Activated gamma-delta T cell (primary cell): ENCODE measurements around the gene RNF212.

ENCODE experiments used
- DNase-seq: peaks from one replicate; lab custom pipeline; 2025; lab: John Stamatoyannopoulos, UW

The RNF212 gene

DNA sequence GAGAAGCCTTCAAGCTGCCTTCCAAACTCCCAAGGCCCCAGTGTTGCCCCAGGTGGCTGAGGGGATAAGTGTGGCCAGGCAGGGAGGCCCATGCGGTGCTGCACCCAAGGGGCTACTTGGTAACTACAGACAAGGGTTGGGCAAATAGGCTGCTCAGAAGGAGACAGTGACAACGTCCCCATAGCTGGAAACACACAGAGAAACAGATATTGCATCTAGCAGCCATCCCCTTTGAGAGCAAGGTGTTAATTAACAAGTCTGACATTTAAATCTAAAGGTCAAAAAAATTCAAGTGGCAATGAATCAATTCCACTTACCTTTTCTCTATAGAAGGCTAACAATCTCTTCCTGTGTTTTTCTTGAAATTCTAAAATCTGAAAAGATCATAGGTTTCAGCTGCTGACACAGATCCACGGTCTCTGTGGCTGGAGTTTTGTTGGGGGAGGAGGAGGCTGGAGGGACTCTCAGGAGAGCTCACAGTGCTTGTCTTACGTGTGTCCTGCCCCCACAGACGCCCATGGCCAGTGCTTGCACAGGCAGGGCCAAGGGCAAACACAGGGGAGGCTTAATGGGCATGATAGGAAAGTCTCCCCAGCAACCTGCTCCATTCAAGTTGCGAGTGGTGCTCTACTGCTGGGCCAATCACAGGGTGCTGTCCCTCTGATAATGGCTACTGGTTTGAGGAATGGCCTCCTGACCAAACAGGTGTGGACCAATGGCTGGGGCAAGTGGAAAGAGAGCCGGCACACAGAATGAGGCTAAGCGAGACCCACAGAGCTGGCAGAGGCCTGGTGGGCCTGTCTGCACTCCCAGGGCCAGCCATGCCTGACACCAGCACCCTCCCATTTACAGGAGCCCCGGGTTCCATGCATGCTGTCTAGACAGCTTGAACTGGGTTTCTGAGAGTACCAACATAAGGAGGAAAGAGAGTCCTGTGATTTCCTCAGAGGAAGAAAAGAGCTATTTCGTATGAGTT, 22.6 kb downstream of the RNF212 start:
- DNase-seq: no peak

GRCh38 chr4:1090036-1090435, 23.3 kb downstream of the RNF212 start:
- no peak for DNase-seq

DNA sequence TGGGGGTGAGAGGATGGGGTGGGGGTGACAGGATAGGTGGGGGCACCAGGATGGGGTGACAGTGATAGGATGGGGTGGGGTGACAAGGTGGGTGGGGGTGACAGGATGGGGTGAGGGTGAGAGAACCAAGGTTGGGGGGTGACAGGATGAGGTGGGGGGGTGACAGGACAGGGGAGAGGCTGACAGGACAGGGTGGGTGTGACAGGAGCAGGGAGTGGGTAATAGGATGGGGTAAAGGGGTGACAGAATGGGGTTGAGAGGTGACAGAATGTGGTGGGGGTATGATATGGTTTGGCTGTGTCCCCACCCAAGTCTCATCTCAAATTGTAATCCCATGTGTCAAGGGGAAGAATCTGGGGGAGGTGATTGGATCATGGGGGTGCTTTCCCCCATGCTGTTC, 26.0 kb downstream of the RNF212 start:
- no peak for DNase-seq

DNA sequence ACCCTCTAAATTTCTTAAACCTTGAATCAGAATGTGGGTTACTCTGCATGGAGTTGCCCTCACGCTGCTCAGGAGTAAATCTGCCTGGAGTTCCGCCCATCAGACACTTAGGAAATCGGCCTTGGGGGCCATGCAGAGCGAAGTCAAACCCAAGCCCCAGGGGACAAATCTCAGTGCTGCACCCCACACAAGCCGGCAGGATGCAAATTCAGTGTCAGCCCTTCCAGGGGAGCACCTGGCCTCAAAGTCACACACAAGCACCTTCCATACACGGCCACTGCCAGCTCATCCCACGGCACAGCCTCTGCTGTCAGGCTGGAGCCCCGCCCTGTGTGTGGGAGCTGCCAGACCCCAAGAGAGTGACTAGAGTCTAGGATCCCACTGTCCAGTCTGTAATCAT, 27.4 kb downstream of the RNF212 start:
- no peak for DNase-seq

DNA sequence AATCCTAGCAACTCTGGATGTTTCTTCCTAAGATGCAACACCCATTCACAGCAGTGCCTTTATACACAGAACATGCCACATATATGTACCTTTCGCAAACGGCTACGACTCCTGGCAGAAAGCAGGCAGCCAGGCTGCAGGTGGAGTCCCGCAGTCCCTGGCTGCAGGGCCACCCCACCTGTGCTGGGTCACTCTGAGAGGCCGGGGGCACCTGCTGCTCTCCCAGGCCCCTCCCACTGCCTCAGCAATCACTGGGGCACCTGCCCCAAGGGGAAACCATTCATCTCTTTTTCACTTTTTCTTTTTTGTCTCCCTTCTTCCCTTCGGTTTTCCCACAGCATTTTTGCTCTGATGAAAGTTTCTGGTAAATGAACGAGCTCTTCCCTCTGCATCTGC, 28.0 kb downstream of the RNF212 start:
- no peak for DNase-seq

- no peak for DNase-seq
Observed at GRCh38 chr4:1084796-1085403, 28.5 kb downstream of the RNF212 start.

- DNase-seq: no peak
Observed at GRCh38 chr4:1084394-1084793, 29.0 kb downstream of the RNF212 start.

DNA sequence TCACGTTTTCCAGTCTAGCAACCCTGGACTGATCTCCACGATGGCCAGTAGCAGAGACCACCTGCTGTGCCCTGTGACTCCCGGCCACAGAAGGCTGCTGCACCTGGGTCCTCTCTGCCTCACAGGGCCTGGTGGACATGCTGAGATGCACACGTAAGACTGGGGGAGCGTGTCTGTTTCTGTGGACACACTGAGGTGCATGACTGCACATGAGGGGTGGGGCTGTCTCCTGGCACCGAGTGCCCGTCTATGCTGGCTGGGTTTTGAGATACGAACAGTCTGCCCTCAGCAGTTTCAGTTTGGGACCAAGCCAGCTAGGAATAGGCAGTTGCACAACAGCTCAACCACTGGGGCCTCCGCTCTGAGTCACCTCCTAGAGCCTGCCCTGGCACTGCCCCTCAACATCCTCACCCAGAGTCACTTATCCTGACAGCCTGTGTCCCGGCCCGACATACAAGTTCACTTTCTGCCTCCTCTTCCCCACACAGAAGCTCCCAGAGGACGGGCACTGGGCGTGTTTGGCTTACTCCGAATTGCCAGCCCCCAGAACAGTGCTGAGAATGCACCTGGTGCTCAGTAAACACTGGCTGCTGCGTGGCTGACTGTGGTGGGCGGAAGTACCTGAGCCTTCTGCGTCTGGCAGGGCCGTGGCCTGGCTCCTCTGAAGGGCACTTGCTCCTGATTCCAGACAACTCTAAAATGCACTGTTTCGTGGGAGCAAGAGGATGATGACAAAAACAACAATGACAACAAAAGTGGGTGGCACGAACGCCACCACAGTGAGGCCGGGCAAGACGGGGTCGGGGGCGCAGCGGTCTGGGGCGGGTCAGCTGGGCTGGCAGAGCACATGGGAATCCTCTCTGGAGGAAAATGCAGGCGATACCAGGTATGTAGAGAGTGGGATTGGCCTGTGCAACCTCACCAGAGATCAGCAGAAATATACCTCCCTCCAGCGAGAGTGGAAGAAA, 30.9 kb downstream of the RNF212 start:
- DNase-seq: no peak

- DNase-seq: no peak
Observed at GRCh38 chr4:1081689-1082040, 31.7 kb downstream of the RNF212 start.

DNA sequence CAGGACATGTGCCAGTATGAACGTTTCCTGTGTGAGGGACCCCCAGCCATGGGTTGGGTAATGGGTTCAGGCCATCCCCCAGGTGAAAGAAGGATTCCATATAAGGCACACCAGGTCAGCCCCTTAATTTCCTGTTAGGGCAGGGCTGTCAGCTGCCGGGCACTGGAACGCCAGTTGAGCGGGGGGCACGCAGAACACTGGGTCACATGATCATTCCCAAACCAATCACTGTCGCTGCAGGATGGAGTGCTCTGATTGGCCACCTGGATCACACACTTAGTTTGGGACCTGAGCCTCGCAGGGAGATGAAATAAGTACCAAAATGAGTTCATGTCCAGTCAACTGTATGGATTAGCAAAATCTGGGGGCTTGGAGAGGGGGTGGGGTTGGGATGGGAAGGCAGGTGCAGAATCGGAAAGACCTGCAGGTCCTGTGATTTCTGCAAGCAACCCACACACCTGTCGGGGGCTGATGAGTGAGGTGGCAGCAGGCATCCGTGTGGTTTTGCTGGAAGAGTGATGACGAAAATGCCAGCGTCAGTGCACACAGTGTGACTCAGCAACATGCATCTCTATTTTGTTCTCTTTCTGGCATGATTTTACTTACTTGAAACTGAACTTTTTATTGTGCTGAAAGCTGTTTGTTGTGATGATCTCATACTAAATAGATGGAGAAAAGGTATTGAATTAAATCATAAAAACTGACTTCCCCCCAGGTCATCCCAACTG, 32.2 kb downstream of the RNF212 start:
- DNase-seq: no peak

DNA sequence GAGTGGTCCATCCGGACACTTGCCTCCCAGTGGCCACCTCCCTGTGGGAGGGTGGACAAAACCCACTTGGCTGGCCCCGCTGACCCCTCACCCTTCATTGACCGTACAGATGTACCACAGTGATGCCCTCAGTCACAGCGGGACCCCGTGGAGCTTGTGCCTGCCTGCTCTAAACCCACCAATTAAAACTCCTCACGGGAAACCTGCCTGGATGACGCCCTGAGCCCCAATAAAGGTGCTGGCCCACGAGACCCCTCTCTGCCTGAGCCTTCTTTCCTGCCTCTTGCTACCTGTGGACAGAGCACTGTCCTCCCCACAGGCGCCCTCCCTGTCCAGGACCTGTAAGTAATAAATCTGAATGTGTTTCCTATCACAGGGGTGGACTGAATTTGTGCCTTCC, 32.9 kb downstream of the RNF212 start:
- no peak for DNase-seq

GRCh38 chr4:1079711-1080265, 33.6 kb downstream of the RNF212 start:
- DNase-seq: no peak

- DNase-seq: no peak
Observed at GRCh38 chr4:1078490-1078889, 34.9 kb downstream of the RNF212 start.

- no peak for DNase-seq
Observed at GRCh38 chr4:1077711-1078477, 35.5 kb downstream of the RNF212 start.

GRCh38 chr4:1075809-1076699, 37.3 kb downstream of the RNF212 start:
- no peak for DNase-seq

DNA sequence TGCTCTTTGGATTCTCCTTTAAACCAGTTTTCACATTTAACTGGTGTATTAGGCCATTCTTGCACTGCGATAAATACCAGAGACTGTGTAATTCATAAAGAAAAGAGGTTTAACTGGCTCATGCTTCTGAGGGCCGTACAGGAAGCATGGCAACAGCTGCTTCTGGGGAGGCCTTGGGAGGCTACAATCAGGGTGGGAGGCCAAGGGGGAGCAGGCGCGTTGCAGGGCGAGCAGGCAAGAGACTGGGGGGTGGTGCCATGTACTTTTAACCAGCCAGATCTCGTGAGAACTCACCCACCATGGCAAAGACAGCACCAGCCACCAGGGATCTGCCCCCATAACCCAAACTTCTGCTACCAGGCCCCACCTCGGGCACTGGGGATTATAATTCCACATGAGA, 38.1 kb downstream of the RNF212 start:
- no peak for DNase-seq

- no peak for DNase-seq
Observed at GRCh38 chr4:1074077-1074476, 39.3 kb downstream of the RNF212 start.

DNA sequence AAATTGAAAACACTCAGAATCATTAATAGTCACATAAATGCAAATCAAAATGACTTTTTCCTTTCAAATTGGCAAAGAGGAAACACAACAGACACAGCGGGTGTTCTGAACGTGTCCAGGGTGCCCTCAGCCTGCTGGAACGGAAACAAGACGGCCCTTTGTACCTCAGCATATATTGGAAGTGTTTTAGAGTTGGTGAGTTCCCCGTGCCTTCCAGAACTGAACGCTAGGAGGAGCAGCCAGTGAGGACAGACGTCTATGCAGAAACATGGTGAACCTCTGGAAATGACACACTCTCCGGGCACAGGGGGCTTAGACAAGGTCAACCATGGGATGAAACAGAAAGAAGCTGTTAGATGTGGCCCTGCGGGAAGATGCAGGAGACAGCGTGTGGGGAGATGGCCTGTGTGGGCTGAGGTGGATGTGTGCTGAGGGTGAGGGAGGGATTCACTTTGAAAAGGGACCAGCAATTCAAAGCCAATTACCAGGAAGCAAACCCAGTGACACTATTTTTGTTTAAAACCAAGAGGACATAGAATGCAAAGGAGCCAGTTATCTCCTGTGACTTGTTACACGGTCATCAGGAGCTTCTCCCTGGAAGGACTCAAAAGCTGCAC, 40.4 kb downstream of the RNF212 start:
- no peak for DNase-seq

GRCh38 chr4:1069394-1069793, 44.0 kb downstream of the RNF212 start:
- DNase-seq: no peak
